ENCODE results near the gene SH3RF3.
A peak's percentile ranks its signal among the peaks of the same experiment; 100 is the strongest.
"Not testable (repeated sequence)": the region's sequence is repeated elsewhere in the genome, so short reads cannot be mapped to it uniquely, and the experiment has no call there.

Gene SH3RF3

DNA sequence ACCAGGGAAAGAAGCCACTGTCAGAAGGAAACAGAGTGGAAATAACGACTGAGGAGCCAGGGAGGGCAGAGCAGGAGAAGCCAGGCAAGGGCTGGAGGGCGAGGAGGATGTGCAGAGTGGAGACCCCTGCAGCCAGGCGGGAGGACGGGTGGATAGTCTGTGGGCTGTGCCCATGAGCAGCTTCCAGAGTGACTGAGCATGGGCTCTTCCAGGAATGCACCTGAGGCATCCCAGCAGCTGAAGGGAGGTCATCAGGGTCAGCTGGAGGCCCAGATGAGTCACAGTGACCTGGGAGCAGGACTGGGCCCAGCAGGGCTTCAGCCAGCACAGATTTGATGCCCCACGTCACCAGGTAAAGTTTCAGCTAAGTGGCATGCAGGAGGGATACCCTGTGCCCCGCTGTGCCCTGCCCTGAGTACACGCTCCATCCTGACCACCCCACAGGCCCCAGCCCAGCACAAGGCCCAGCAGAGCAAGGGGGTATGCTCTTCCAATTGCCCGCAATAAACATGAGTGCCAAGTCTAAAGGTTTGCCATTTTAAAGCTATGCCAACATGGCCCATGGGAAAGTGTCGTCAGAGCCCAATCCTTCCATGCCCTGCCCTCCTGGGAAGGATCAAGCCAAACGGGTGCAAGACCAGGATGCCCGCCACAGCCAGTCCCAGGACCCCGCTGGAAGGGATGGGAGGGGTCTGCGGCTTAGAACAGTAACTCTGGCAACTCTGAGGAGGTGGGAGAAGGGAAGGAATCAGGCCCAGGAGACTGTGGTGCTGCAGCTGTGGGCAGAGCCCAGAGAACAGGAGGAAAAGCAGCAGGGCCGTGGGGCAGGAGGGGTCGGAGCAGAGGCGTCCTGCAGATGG is 399.1 kb downstream of the SH3RF3 start:
- DNase-seq (ENCODE audit: low read depth) = no peak

- DNase-seq (ENCODE audit: low read depth) = no peak
Measured at GRCh38 chr2:109528811-109529501, 400.0 kb downstream of the SH3RF3 start.

- DNase-seq (ENCODE audit: low read depth) = no peak
Measured at GRCh38 chr2:109529532-109530449, 400.8 kb downstream of the SH3RF3 start.

- no peak for DNase-seq (ENCODE audit: low read depth)
Measured at GRCh38 chr2:109530712-109531111, 401.7 kb downstream of the SH3RF3 start.

DNA sequence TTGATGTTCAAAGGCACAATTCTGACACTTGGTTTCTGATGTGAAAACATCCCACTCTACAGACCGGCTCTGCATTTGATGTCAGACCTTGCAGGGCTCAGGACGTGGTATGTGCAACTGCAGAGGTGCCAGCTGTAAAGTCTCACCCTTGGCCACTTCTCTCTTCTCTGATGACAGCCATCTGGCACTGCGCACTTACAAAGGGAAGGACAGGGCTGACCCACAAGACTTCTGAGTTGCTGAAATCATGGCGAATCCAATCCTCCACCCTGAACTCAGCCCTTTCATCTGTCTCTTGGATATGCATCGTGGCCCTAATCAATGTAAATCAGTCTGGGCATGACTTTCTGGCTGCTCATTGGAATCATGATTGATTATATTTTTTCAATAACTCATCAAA is 402.2 kb downstream of the SH3RF3 start:
- DNase-seq (ENCODE audit: low read depth) = no peak

- DNase-seq (ENCODE audit: low read depth) = no peak
Measured at GRCh38 chr2:109531896-109532727, 403.1 kb downstream of the SH3RF3 start.

GRCh38 chr2:109532728-109533076 is 403.7 kb downstream of the SH3RF3 start:
- DNase-seq (ENCODE audit: low read depth) = no peak

GRCh38 chr2:109533823-109534222 is 404.8 kb downstream of the SH3RF3 start:
- DNase-seq (ENCODE audit: low read depth) = no peak

DNA sequence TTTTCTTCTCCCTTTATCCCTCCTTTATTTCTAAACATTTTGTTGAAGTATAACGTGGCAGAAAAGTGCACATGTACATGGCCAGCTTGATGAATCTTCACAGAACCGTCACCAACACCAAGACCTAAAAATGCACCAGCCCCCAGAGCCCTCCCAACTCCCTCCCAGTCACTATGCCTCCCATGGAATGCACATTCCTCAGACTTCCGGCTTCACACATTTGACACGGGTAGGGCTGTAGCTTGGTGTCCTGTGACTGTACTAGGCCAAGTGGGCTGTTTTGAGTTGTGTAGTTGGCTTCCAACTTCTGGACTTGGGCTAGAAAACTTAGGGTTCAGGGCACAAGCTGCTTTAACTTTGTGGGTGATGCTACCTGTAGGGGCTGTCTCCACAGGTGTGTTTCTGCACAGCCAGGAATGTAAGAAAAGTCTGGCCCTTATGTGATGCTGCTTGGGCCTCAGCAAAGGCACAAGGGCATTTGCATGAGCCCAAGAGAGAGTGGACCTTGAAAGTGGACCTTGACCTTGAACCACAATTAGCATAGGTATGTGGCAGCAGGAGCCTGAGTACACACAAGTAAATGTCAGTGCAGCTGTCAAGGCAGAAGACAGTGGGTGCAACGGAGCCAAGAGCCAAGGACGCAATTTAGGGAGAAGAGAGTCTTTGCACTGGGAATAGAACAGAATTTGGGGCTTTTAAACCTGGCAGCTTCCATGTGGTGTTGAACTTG is 406.4 kb downstream of the SH3RF3 start:
- DNase-seq (ENCODE audit: low read depth) = no peak

- DNase-seq (ENCODE audit: low read depth) = not testable (repeated sequence)
Measured at GRCh38 chr2:109536556-109536955, 407.6 kb downstream of the SH3RF3 start.

DNA sequence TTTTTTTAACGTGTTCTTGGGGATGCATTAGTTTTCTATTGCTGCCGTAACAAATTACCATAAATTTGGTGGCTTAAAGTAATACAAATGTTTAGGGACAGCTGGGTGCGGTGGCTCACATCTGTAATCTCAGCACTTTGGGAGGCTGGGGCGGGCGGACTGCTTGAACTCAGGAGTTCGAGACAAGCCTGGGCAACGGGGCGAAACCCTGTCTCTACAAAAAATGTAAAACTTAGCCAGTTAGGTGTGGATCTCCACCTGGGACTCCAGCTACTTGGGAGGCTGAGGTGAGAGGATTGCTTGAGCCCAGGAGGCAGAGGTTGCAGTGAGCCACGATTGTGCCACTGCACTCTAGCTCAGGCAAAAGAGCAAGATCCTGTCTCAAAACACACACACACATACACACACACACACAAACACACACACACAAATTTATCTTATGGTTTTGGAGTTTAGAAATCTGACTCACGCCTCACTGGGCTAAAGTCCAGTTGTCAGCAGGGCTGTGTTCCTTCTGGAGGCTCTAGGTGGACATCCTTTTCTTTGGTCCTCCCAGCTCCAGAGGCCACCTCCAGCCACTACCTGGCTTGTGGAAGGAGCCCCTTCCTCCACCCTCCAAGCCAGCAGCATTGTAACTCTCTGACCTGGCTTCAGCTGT is 408.7 kb downstream of the SH3RF3 start:
- no peak for DNase-seq (ENCODE audit: low read depth)

GRCh38 chr2:109538546-109538945 is 409.5 kb downstream of the SH3RF3 start:
- DNase-seq (ENCODE audit: low read depth) = no peak

DNA sequence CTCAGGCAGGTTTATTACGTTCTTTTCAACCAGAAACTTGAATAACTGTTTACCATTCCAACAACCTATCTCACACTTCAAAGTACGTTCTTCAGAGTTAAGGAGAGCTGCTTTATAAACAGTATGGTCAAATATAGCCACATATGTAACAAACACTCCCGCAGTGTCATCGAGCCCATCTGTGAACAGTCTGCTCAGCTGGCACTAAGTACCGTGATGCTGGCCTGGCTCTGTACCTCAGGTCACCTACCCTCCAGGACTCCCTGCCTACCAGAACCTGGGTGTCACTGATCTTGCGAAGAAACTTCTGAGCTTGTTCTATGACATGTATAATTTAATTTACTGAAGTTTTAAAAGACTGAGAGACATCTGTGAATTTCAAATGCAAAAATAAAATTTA is 413.4 kb downstream of the SH3RF3 start:
- DNase-seq (ENCODE audit: low read depth) = no peak

- peak; percentile 29 for DNase-seq (ENCODE audit: low read depth)
Measured at GRCh38 chr2:109545828-109546713, 417.1 kb downstream of the SH3RF3 start.

GRCh38 chr2:109547280-109547679 is 418.3 kb downstream of the SH3RF3 start:
- DNase-seq (ENCODE audit: low read depth) = no peak

GRCh38 chr2:109549016-109549590 is 420.1 kb downstream of the SH3RF3 start:
- DNase-seq (ENCODE audit: low read depth) = no peak
